HL-60 (cell line): Measurements from ENCODE around the gene RSPO1.

Experiments
- GABPA ChIP-seq: IDR thresholded peaks from 2 replicates; pipeline ENCODE4 v1.6.1; 2012; ENCODE audit warnings: low read depth
- POLR2AphosphoS5 ChIP-seq: IDR thresholded peaks from 2 replicates; pipeline ENCODE4 v1.6.1; 2012; ENCODE audit warnings: low read depth
- SPI1 ChIP-seq: IDR thresholded peaks from 2 replicates; pipeline ENCODE4 v1.6.1; 2012; ENCODE audit warnings: low read depth, mild to moderate bottlenecking, borderline replicate concordance
- TF ChIP-seq, protein P1 (sequence below): IDR thresholded peaks from one replicate; pipeline ENCODE4 v1.5.1; 2011; ENCODE audit warnings: low read length, control low read depth, inconsistent platforms; ENCODE audit not compliant: insufficient read depth
- TF ChIP-seq, protein P2 (sequence below): IDR thresholded peaks from 2 replicates; pipeline ENCODE4 v1.6.1; 2012; ENCODE audit warnings: low read depth; ENCODE audit not compliant: insufficient replicate concordance

DNA sequence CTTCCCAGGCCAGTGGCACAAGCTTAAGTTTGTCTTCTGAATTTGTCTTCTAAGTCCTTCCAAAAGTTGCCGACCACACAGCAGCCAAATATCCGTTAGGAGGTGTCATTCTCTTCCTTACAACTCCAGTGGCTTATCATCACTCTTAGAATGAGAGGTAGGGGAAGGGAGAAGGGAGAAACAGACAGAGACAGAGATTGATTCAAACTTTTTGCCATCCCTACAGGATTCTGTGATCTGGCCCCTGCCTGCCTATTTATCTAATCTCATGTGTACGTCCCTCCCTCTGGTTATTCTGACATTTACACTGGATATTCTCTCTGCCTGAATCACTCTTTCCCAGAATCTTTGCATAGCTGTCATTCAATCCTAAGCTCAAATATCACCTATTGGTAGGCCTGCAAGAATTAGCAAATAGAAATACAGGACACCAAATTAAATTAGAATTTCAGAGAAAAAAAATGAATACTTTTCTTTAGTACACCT is 38.5 kb downstream of the RSPO1 start:
- TF ChIP-seq SPI1 (no peak), POLR2AphosphoS5 (no peak), GABPA (no peak)
- TF ChIP-seq, protein P1, sequence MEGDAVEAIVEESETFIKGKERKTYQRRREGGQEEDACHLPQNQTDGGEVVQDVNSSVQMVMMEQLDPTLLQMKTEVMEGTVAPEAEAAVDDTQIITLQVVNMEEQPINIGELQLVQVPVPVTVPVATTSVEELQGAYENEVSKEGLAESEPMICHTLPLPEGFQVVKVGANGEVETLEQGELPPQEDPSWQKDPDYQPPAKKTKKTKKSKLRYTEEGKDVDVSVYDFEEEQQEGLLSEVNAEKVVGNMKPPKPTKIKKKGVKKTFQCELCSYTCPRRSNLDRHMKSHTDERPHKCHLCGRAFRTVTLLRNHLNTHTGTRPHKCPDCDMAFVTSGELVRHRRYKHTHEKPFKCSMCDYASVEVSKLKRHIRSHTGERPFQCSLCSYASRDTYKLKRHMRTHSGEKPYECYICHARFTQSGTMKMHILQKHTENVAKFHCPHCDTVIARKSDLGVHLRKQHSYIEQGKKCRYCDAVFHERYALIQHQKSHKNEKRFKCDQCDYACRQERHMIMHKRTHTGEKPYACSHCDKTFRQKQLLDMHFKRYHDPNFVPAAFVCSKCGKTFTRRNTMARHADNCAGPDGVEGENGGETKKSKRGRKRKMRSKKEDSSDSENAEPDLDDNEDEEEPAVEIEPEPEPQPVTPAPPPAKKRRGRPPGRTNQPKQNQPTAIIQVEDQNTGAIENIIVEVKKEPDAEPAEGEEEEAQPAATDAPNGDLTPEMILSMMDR: no peak
- TF ChIP-seq, protein P2, sequence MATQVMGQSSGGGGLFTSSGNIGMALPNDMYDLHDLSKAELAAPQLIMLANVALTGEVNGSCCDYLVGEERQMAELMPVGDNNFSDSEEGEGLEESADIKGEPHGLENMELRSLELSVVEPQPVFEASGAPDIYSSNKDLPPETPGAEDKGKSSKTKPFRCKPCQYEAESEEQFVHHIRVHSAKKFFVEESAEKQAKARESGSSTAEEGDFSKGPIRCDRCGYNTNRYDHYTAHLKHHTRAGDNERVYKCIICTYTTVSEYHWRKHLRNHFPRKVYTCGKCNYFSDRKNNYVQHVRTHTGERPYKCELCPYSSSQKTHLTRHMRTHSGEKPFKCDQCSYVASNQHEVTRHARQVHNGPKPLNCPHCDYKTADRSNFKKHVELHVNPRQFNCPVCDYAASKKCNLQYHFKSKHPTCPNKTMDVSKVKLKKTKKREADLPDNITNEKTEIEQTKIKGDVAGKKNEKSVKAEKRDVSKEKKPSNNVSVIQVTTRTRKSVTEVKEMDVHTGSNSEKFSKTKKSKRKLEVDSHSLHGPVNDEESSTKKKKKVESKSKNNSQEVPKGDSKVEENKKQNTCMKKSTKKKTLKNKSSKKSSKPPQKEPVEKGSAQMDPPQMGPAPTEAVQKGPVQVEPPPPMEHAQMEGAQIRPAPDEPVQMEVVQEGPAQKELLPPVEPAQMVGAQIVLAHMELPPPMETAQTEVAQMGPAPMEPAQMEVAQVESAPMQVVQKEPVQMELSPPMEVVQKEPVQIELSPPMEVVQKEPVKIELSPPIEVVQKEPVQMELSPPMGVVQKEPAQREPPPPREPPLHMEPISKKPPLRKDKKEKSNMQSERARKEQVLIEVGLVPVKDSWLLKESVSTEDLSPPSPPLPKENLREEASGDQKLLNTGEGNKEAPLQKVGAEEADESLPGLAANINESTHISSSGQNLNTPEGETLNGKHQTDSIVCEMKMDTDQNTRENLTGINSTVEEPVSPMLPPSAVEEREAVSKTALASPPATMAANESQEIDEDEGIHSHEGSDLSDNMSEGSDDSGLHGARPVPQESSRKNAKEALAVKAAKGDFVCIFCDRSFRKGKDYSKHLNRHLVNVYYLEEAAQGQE: no peak
